Measurements from ENCODE around the gene PDAP1.
"Not testable (repeated sequence)": the region's sequence is repeated elsewhere in the genome, so short reads cannot be mapped to it uniquely, and the experiment has no call there.

The PDAP1 gene, protein sequence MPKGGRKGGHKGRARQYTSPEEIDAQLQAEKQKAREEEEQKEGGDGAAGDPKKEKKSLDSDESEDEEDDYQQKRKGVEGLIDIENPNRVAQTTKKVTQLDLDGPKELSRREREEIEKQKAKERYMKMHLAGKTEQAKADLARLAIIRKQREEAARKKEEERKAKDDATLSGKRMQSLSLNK

DNA sequence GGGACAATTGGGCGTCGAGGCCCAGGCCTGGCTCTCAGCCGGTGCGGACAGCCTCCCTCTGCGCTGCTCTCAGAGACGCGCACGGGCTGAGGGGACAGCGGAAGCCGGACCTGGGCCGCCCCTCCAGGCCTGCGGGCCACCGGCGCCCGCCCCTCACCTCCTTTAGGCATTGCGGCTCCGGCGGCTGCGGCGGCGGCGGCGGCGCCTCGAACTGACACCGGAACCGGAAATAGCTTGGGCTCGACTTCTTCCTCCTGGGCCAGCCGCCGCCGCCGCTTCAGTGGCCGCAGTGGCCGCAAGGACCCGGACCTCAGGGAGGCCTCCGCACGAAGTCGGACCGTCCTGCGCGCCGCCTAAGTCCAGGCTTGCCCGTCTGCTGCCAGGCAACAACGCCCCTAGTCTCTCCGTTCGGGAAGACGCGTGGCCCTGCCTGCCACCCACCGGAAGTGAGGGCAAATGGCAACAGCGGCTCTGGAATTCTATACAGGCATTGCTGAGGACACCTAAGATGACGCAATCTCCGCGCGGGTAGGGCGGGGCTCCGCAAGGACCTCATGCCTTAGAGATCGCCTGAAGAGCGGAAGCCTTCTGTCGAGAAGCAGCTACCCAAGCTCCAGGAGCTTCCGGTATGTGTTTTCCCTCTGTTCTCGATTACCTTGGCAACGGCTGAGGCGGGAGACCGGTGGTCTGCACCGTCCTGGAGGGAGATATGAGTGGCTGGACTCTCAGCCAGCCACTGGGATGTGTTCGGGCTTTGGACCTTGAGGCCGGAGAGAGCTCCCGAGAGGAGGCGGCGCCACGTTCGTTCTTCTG lies at the start of gene PDAP1, which contains the start of gene BUD31:
Gene PDAP1 (minus strand): TSS at position 219 of the 813 bp plus-strand sequence. CDS start 49 bp downstream, at position 170.
Gene BUD31 (plus strand): TSS at position 591 of the 813 bp plus-strand sequence. CDS start 2,124 bp downstream, outside the sequence.
- DNase-seq: peak; percentile 99

DNA sequence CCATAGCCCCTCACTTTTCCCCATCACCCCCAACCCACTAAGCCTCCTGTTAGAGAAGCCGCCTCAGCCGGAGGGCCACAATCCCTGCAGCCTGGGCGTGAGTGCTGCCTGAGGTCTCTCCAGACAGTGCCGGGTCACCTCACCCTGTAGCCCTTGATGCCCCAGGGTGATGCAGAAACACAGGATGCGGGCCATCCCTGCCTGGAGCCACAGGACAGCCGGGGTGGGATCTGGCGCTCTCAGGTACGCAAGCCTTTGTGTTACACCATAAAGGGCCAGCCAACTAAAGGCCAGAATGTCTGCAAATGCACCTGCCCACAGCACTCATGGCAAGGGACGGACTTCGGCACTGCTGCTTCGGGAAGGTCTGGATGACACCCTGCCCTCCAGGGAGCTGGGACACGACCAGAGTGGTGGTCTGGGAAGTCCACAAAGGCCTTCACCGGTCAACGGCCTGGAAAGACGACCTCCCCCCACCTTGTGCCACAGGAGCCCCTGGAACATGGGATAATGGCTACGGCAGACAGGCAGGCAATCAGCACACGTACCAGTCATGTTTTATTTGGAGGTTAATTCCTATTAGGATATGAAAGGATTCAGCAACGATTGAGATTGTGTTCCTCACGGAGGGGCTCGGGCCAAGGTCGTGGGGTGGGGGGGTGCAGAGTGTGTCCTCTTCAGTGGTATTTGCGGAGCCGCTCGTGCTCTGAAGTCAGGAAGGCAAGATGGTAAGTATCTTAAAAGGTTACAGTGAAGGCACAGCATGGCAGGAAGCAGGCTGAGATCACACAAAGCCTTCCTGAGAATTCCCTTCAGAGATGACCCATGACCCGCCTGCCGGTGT lies 49.5 kb upstream of the PDAP1 start:
- no peak for DNase-seq

DNA sequence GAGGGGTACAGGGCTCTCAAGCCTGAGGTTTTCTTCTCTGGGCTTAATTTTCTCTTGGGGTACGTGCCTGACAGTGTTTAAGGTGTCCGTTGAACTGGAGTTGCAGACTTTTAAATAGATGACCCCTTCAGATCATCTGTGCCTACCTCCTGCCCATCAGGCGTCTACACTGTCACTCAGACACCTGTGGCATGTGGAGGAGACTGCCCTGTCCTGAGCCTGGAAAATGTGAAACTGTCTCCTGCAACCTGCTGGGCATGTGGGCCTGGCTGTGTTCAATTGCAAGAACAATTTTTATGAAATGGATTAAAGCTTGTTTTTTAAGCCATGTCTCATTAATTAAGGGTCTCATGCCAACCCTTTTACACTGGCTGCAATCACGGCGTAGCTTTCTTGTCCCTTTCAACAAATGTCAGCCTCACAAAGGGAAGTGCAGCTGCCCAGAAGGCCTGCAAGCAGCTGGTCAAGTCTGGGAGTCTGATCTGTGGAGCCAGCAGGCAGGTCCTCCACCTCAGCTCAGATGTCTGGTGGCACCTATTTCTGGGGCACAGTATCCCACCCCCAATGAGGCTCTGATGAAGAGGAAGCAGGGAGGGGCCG lies 48.8 kb upstream of the PDAP1 start:
- DNase-seq: no peak

DNA sequence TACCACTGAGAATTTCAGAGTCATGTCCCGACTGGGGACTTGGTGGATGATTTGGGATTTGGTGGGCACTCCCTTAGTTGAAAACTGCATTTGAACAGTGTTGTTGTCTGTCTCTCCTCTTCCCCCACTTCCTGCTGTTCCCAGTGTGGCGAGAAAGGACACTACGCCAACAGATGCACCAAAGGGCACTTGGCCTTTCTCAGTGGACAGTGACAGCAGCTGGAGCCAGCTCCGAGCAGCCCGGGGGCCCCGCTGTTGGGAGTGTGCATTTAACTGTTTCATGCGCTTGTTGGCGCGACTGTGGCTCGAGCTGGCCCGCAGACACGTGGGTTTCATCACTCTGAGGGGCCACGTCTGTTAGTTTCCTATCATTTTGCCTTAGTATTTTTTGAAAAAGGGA lies 47.9 kb upstream of the PDAP1 start:
- DNase-seq: no peak

DNA sequence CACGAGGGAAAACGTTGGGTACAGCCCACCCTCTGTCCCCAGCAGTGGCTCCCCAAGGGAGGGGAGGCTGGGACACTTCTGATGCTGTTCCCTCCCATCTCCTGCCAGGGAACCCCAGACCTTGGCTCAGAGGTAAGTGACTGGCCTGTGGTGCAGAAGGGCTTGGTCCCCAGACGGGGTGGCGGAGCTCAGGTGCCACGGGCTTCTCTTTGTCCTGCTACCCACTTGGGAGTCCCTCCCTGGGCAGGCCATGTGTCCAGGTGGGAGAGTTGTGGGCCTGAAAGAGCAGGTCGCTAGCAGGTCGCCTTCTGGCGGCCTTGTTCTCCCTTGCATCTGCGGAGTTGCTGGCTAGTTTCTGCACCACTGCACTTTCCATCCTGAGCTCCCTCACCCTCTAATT lies 47.5 kb upstream of the PDAP1 start:
- DNase-seq: no peak

DNA sequence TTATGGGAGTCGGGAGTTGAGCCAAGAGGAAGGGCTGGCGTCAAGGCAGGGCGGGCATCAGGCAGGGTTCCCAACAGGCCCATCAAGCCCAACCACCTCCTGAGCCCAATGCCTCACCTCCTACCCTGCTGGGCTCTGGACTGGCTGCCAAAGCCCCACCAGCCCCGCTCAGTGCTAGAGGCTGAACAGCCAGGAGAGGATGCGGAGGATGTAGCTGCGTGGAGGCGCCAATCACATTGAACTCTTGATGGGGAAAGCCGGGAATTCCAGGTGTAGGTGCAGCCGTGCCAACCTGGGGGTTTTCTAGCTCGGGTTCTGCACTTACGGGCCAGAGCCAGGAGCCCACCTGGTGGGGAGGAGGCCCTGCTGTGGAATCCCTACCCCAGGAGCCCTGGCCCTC lies 44.7 kb upstream of the PDAP1 start:
- no peak for DNase-seq

DNA sequence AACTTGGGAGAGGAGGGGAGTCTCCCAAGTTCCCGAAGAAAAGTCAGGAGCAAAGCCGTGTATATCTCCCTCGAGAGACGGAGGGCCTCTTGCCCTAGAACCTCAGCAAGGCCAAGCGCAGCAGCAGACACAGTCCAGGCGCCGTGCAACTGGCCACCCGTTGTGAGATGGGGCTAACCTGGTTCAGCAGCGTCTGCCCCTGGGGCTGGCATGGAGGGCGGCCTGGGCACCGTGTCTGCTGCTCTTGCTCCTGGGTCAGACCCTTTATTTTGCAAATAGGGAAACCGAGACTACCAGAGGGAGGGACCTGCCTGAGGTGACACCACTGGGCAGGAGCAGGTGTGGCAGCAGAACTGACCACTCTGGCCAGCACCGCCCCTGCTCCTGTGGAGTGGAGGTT lies 44.1 kb upstream of the PDAP1 start:
- no peak for DNase-seq

DNA sequence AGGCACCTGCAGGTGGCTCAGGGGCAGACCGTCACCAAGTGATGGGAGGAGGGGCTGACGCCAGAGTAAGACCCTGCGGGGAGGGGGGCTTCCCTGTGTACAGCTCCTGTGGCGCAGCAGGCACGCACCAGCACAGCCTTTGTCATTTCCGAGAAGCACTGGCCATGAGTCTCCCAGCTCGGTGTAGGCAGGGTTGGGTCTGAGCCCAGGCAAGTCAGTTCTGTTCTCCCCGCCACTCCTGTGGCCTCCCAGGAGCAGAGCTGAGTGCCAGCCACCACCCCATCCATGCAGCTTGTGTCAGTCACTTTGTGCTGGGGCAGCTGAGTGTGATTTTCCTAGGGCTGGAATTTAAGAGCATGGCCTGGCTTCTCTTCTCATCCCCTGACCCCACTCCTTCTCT lies 43.5 kb upstream of the PDAP1 start:
- no peak for DNase-seq

DNA sequence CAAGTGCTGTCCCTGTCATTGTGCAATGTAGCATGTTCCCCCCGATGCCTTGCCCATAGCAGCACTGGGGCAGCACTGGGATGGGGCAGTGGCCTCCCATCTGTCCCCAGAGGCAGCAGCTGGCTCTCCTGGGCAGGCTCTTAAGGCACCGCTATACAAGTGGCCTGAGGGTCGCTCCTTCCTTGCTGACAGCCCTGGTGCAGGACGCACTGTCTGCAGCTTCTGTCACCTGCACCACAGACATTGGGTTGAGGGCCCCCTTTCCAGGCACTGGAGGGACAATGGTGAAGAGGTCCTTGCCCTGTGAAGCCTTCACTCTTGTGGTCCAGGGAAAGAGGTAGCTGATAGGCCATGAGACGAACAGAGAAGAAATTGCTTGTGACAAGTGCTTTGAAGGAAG lies 40.9 kb upstream of the PDAP1 start:
- DNase-seq: no peak

DNA sequence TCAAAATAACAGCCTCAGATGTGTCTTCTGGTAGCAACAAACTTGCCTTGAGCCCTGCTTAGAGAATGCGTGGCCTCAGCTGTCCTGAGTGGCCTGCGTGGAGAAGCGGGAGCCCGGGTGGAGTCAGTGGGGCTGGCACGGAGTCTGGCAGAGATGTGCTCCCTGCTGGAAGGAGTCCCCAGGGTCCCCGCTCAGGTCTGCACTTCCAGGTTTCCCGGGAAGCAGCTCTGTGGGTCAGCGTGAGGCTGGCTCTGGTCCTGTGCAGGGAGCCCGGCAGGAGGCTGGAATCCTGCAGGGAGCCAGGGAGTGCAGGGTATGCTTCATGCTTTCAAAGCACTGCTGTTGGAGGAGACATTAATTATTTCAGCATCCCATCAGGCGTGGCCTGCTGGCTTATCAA lies 40.5 kb upstream of the PDAP1 start:
- no peak for DNase-seq

DNA sequence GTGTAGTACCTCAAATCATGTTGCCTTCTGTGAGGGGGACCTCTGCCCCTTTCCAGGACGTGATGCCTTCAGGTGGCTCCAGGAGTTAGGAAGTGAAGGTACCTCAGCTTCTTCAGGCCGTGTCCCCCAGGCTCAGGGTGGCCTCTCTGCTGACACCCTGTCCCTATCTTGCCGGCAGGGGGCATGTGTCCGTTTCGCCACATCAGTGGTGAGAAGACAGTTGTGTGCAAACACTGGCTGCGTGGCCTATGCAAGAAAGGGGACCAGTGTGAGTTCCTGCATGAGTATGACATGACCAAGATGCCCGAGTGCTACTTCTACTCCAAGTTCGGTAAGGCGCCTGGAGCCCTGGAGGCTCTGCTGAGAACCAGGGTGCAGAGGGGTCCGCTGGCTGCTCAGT lies 39.5 kb upstream of the PDAP1 start:
- no peak for DNase-seq

DNA sequence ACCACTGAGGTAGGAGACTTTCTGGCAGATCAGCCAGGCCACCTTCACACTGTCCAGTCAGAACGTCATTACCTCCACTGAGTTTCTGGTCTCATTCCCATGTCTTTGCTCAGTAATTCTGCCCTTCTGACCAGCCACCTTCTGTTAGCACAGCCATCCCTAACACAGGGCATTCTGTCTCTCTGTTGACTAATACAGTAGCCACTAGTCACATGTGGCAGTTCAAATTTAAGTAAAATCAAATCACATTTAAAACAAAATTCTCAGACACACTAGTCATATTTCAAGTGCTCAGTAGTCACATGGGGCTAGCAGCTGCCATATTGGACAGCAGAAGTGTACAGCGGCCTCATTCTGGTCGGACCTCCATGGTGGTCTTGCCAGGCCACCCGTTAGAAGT lies 37.7 kb upstream of the PDAP1 start:
- no peak for DNase-seq

DNA sequence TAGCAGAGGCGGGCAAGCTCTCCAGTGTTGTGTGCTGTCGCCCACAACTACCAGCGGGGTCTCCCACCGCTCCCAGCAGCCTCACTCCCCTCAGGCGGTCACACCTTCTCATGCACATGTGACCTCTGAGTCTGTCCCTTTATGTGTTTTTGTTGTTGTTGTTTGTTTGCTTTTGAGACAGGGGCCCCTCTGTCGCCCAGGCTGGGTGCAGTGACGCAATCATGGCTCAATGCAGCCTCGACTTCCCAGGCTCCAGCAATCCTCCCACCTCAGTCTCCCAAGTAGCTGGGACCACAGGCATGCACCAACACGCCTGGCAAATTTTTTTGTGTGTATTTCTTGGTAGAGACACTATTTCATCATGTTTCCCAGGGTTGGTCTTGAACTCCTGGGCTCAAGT lies 31.8 kb upstream of the PDAP1 start:
- no peak for DNase-seq

DNA sequence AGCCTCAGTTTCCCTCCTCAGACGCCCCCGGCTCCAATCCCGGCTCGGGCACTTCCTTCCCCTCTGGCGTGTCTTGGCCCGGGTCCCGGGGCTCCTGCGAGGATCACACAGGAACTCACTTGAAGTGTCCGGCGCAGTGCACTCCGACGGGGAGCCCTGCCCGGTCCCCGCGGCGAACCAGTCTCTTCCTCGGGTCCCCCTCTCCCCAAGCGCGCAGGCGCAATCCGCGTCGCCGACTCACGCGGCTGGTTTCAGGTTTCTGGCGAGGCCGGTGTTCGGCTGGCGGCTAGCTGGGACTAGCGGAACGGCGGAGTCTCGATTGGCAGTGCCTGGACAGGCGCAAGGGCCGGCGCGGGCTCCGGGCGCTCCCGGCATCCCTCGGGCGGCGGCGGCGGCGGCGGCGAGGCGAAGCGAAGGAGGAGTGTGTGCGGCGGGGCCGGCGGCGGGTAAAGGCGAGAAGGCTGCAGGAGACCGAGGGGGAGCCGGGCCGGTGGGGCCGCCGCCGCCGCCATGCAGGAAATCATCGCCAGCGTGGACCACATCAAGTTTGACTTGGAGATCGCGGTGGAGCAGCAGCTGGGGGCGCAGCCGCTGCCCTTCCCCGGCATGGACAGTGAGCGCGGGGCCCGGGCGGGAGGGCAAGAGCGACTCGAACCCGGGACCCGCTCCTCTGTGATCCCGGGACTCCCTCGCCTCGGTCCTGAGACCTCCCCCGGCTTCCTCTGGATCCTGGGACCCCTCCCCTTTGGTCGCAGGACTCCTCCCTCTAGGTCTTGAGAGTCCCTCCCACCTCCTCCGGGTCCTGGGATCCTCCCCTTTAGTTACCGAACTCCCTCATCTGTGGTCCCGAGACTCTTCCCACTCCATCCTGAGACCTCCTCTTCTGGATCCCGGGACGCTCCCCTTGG lies 30.4 kb upstream of the PDAP1 start, which contains the start of the genes CPSF4 and PTCD1:
Gene CPSF4 (plus strand): TSS at position 371 of the 908 bp plus-strand sequence. CDS start 140 bp downstream, at position 511.
Gene PTCD1 (minus strand): TSS at position 226 of the 908 bp plus-strand sequence. CDS start 3,556 bp downstream, outside the sequence.
- peak; percentile 95 for DNase-seq

DNA sequence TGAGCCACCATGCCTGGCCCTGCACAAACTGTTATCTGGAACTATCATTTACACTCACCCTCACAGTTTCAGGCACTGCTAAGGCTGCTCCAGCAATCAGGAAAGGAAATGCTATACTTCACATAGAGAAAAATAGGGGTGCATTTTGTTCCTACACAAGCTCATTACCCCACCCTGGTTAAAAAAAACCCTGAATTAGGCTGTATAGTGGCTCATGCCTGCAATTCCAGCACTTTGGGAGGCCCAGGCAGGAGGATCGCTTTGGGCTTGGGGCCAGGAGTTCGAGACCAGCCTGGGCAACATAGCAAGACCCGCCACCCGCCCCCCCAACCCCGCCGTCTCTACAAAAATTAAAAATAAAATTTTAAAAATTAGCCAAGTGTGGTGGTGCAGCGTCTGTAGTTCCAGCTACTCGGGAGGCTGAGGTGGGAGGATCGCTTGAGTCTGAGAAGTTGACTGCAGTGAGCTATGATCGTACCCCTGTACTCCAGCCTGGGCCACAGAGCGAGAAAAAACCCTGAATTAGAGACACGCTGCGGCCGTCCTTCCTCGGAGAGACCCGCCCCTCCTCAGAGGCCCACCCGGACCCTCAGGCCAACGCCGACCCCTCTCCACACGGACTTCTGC lies 29.7 kb upstream of the PDAP1 start:
- DNase-seq: no peak

DNA sequence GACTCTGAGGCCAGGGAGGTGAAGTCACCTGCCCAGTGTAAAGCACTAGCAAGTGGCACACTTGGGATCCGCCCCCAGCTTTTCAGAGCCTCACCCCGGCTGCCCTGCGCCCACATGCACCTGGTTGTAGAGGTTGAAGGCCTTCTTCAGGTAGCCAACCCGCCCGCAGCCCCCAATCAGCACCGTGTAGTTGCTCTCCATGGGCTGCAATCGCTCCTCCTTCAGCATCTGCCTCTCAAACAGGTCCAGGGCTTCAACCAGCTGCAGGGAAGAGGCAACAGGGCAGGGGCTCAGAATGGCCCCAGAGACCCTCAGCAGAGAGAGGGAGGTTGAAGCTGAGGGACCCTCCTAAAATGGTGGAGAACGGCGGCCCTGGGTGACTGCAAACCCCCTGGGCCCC lies 24.8 kb upstream of the PDAP1 start:
- DNase-seq: no peak

DNA sequence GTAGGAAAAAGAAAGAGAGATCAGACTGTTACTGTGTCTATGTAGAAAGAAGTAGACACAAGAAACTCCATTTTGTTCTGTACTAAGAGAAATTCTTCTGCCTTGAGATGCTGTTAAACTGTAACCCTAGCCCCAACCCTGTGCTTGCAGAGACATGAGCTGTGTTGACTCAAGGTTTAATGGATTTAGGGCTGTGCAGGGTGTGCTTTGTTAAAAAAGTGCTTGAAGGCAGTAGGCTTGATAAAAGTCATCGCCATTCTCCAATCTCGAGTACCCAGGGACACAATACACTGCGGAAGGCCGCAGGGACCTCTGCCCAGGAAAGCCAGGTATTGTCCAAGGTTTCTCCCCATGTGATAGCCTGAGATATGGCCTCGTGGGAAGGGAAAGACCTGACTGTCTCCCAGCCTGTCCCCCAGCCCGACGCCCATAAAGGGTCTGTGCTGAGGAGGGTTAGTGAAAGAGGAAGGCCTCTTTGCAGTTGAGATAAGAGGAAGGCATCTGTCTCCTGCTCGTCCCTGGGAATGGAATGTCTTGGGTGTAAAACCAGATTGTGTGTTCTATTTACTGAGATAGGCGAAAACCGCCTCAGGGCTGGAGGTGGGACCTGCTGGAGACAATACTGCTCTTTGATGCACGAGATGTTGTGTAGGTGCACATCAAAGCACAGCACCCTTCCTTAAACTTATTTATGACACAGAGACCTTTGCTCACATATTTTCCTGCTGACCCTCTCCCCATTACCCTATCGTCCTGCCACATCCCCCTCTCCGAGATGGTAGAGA lies 23.6 kb upstream of the PDAP1 start:
- DNase-seq: not testable (repeated sequence)

DNA sequence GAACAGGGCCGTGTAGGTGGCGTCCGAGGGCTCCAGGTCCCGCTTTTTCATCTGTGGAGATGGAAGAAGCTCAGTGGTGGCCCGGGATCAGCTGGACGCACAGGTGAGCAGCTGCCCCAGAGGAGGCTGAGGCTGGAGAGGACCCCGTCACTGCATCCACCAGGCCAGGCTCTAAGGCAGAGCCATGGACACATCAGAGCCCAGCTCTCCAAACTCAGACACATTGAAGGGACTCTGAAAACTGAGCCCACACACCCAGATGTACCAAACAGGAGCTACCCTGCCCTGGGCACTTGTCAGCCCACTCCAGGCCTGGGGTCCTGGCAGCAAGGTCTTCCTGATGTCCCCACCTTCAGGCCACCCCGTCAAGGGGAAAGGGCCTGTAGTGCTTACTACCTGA lies 21.4 kb upstream of the PDAP1 start:
- DNase-seq: no peak

DNA sequence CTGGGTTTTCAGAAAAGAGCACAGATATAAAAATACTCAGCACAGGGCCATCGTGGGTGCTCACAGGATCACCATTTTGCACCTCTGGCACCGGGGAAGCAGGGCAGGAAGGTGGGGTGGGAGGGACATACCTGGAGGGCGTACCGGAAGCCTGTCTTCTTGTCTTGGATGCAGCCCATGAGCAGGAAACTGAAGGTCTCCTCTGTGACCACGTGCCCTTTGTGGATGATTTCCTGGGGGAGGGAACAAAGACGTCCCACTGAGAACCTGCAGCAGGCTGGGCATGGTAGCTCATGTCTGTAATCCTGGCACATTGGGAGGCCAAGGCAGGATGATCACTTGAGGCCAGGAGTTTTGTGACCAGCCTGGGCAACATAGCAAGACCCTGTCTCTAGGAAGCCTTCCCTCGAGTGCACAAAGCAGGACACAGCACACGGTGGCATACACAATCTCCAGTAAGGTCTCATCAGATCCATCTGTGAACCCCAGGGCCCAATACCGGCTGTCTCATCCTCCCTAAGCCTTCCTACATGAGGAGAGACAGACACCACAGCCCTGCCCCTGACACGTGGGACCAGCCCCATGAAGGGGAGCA lies 20.7 kb upstream of the PDAP1 start:
- DNase-seq: no peak
